Measurements from ENCODE around the gene APOL2.
A peak's percentile ranks its signal among the peaks of the same experiment; 100 is the strongest.
"Not testable (repeated sequence)": the region's sequence is repeated elsewhere in the genome, so short reads cannot be mapped to it uniquely, and the experiment has no call there.

APOL2 gene

GRCh38 chr22:36277482-36278291 is 38.4 kb upstream of the APOL2 start:
- TF ChIP-seq CTCF (IDR thresholded peaks at IDR 0.05; ENCODE audit: low read depth, low read length, missing control alignments) = peak; percentile 73
- H3K4me3 ChIP-seq (ENCODE audit: low read depth, low read length) = no peak overlapping the region
- in situ Hi-C loops (cut with HindIII; ENCODE audit: low sequenced_read_pairs) = no loop called here
- peak; percentile 41 for DNase-seq (ENCODE audit: low read depth)

DNA sequence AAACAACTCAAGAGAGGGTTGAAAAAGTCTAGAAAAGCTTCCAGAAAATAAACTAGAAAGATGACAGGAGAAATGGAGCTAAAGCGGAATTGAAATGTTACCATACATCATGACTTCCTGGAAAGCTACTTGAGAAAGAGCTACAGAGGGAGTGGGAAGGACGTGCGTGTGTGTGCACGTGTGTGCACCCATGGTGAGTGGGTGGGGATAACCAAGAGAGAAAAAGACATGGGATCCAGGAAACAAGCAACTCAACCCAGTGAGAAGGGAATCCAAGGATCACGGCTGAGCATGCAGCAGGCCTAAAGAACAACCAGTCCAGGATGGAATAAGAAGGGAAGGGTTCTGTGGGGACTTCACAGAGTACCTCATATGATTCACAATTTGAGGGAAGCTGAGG is 35.2 kb upstream of the APOL2 start:
- DNase-seq (ENCODE audit: low read depth) = no peak
- in situ Hi-C loops (cut with HindIII; ENCODE audit: low sequenced_read_pairs) = no loop called here
- H3K4me3 ChIP-seq (ENCODE audit: low read depth, low read length) = no peak overlapping the region
- no peak for TF ChIP-seq CTCF (IDR thresholded peaks at IDR 0.05; ENCODE audit: low read depth, low read length, missing control alignments)

GRCh38 chr22:36271951-36272350 is 32.6 kb upstream of the APOL2 start:
- H3K4me3 ChIP-seq (ENCODE audit: low read depth, low read length); DNase-seq (ENCODE audit: low read depth); in situ Hi-C loops (cut with HindIII; ENCODE audit: low sequenced_read_pairs): not testable (repeated sequence)

GRCh38 chr22:36271231-36271630 is 31.9 kb upstream of the APOL2 start:
- DNase-seq (ENCODE audit: low read depth); in situ Hi-C loops (cut with HindIII; ENCODE audit: low sequenced_read_pairs); H3K4me3 ChIP-seq (ENCODE audit: low read depth, low read length): not testable (repeated sequence)

GRCh38 chr22:36267896-36268485 is 28.7 kb upstream of the APOL2 start:
- no peak for DNase-seq (ENCODE audit: low read depth)
- H3K4me3 ChIP-seq (ENCODE audit: low read depth, low read length) = no peak overlapping the region
- no peak for TF ChIP-seq CTCF (IDR thresholded peaks at IDR 0.05; ENCODE audit: low read depth, low read length, missing control alignments)
- in situ Hi-C loops (cut with HindIII; ENCODE audit: low sequenced_read_pairs) = no loop called here

DNA sequence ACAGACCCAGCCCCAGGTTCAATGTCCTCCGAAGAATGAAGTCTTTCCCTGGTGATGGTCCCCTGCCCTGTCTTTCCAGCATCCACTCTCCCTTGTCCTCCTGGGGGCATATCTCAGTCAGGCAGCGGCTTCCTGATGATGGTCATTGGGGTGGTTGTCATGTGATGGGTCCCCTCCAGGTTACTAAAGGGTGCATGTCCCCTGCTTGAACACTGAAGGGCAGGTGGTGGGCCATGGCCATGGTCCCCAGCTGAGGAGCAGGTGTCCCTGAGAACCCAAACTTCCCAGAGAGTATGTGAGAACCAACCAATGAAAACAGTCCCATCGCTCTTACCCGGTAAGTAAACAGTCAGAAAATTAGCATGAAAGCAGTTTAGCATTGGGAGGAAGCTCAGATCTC is 27.7 kb upstream of the APOL2 start:
- in situ Hi-C loops (cut with HindIII; ENCODE audit: low sequenced_read_pairs) = no loop called here
- H3K4me3 ChIP-seq (ENCODE audit: low read depth, low read length) = no peak overlapping the region
- no peak for TF ChIP-seq CTCF (IDR thresholded peaks at IDR 0.05; ENCODE audit: low read depth, low read length, missing control alignments)
- no peak for DNase-seq (ENCODE audit: low read depth)

GRCh38 chr22:36263886-36264664 is 24.7 kb upstream of the APOL2 start:
- in situ Hi-C loops (cut with HindIII; ENCODE audit: low sequenced_read_pairs); DNase-seq (ENCODE audit: low read depth); H3K4me3 ChIP-seq (ENCODE audit: low read depth, low read length): not testable (repeated sequence)

DNA sequence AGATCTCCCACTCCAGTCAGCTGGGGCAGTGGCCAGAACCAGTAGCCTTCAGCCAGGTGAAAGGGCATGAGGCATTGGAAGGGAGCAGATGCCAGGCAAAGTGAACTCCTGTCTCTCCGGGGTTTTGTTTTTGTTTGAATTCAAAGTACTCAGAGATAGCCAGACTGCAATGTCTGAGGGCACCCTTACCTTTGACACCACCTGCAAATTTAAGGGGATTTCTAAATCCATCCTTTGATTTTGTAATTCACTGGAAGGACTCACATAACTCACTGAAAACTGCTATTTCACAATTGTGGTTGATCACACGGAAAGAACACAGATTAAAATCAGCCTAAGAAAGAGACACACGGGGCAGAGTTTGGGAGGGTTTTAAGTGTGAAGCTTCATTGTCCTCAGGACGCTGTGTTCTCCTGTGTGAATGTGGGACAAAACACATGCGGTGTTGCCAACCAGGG is 23.9 kb upstream of the APOL2 start:
- in situ Hi-C loops (cut with HindIII; ENCODE audit: low sequenced_read_pairs); DNase-seq (ENCODE audit: low read depth); H3K4me3 ChIP-seq (ENCODE audit: low read depth, low read length): not testable (repeated sequence)

DNA sequence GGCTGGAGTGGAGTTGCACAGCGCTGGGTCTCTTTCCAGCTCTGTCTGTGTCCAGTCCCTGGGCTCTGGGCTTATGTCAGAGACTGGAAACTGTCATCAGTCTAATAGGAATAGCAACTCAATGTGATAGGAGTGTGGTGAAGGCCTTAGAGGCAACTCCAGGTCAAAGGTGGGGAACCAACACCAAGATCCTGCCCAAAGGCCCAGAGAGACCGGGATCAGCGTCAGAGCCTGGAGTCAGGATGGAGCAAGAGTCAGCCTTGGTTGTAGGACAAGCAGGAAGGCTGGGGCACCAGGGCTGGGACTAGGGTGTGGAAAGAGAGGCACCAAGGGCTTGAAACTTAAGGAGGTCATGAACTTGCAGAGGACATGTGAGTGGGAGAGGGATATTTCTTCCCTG is 23.0 kb upstream of the APOL2 start:
- DNase-seq (ENCODE audit: low read depth); in situ Hi-C loops (cut with HindIII; ENCODE audit: low sequenced_read_pairs); H3K4me3 ChIP-seq (ENCODE audit: low read depth, low read length): not testable (repeated sequence)

- in situ Hi-C loops (cut with HindIII; ENCODE audit: low sequenced_read_pairs); H3K4me3 ChIP-seq (ENCODE audit: low read depth, low read length); DNase-seq (ENCODE audit: low read depth): not testable (repeated sequence)
Measured at GRCh38 chr22:36261675-36262074, 22.3 kb upstream of the APOL2 start.
